IgD-negative memory B cell (primary cell): Measurements from ENCODE around the gene ETFB. TPM values are rescaled to one million over a fixed set of nuclear protein-coding genes. Genes with fewer than 3 reads are reported as not detected.

Source experiments
- H3K27ac Mint-ChIP-seq, 3 donors: one replicate each; pipeline ENCODE4 v1.8.0; 2020 to 2022; ENCODE audit warnings: mild to moderate bottlenecking in 3 of 3, mixed read lengths in 3 of 3, moderate library complexity in 1 of 3
- H3K27me3 Mint-ChIP-seq: one replicate; pipeline ENCODE4 v1.8.0; 2021; ENCODE audit warnings: mixed read lengths
- H3K36me3 Mint-ChIP-seq: one replicate; pipeline ENCODE4 v1.8.0; 2020; ENCODE audit warnings: mild to moderate bottlenecking, mixed read lengths
- H3K4me1 Mint-ChIP-seq, 3 donors: one replicate each; pipeline ENCODE4 v1.8.0; 2020 to 2022; ENCODE audit warnings: mixed read lengths in 3 of 3, mild to moderate bottlenecking in 1 of 3
- H3K4me3 Mint-ChIP-seq, 4 donors: one replicate each; pipeline ENCODE4 v1.8.0; 2020 to 2022; ENCODE audit warnings: mild to moderate bottlenecking in 4 of 4, mixed read lengths in 4 of 4, moderate library complexity in 3 of 4
- H3K9me3 Mint-ChIP-seq, 3 donors: one replicate each; pipeline ENCODE4 v1.8.0; 2020 to 2021; ENCODE audit warnings: mixed read lengths in 3 of 3, mild to moderate bottlenecking in 1 of 3
- polyA plus RNA-seq: library from polyadenylated mRNA; unstranded; fragments of 300-500 nt; fragmentation: Illumina TruSeq; gene quantifications from one replicate; pipeline ENCODE4 v1.2.3, GENCODE V29; 2021

ETFB gene
- polyA plus RNA-seq, 1 donor from 2014 or later: 91.4 TPM

DNA sequence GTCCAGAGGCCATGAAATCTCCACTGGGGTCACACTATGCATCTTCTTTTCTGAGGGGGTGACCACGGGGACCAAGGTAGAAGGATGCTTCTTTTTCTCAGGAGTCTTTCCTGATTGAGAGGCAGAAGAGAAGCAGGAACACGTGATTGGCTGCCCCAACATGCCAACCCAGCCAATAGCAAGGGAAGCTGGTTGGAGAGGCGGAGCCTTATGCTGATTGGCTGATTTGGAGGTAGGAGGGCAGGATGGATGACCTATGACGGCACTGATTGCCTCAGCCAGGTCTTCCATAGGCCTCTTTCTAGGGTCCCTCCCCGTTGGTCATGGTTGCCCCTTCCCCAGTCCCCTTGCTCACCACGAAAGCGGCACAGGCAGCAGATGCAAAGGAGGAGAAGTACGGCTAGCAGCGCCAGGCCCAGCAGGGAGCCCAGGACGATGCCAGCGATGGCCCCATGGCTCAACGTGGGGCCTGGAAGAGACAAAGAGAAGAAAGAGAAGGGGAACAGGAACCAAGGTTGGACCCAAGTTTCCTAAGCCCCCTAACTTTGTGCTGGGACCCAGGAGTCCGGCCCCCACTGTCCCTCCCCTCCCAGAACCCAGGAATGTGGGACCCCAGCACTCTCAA is 32.2 kb downstream of the ETFB start:
- peak overlapping the region in 1 of 4 donors; percentile 57 for H3K4me3 Mint-ChIP-seq
- H3K27me3 Mint-ChIP-seq: peaks cover 9% of the 10 kb centered on the region
- peaks cover under 1 to 8% (median 4%) of the 10 kb centered on the region in 3 donors for H3K4me1 Mint-ChIP-seq
- no peak overlapping the region for H3K27ac Mint-ChIP-seq
- H3K36me3 Mint-ChIP-seq: peaks cover 5% of the 10 kb centered on the region
- H3K9me3 Mint-ChIP-seq: peaks cover 0 to 2% (median 2%) of the 10 kb centered on the region in 3 donors

DNA sequence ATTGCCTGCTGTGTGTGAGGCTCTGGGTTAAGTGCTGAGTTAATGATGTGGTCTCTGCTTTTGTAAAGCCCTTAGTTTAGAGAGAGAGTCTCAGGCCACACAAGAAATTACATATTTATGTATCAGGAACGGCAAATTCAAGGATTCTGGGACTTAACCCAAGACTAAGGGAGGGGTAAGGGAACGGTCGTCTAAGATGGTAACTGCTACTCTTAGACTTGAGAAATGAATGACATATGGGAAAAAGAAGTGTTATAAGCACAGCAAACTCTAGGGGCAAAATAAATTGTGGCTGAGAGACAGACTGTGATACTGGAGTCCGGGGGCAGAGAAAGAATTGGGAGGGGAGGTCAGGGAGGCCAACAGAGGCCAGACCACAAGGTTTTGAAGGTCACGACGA is 34.5 kb downstream of the ETFB start:
- H3K4me3 Mint-ChIP-seq: peak overlapping the region in 2 of 4 donors; percentile 8 to 37
- H3K9me3 Mint-ChIP-seq: peaks cover 0 to 2% (median 2%) of the 10 kb centered on the region in 3 donors
- H3K36me3 Mint-ChIP-seq: peaks cover 5% of the 10 kb centered on the region
- peaks cover 22% of the 10 kb centered on the region for H3K27me3 Mint-ChIP-seq
- peaks cover 1 to 8% (median 5%) of the 10 kb centered on the region in 3 donors for H3K4me1 Mint-ChIP-seq
- no peak overlapping the region for H3K27ac Mint-ChIP-seq

DNA sequence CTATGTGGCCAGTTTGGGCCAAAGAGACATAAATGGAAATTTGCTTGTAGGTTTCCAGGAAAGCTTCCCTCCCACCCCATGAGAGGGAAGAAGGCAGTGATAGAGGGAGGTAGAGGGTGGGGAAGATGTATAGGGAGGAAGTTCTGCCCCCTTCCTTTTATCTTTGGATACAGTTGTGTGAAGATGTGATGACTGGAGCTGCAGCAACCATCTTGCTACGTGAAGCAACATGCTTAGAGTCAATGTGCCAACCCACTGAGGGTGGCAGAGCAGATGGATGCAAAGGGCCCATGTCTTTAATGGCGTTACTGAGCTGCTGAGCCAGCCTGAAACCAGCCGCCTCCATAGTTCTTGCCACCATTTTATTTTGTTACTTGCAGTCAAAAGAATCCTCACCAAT is 35.0 kb downstream of the ETFB start:
- Mint-ChIP-seq H3K27ac (peak overlapping the region in 1 of 3 donors; percentile 43), H3K4me1 (peaks cover 1 to 7% (median 5%) of the 10 kb centered on the region in 3 donors), H3K9me3 (peaks cover 0 to 2% (median 2%) of the 10 kb centered on the region in 3 donors), H3K4me3 (peak overlapping the region in 1 of 4 donors; percentile 8), H3K36me3 (peaks cover 5% of the 10 kb centered on the region), H3K27me3 (peaks cover 25% of the 10 kb centered on the region)

- H3K4me1 Mint-ChIP-seq: peaks cover 1 to 7% (median 5%) of the 10 kb centered on the region in 3 donors
- H3K36me3 Mint-ChIP-seq: peaks cover 5% of the 10 kb centered on the region
- H3K27me3 Mint-ChIP-seq: peaks cover 33% of the 10 kb centered on the region
- H3K9me3 Mint-ChIP-seq: peaks cover 0 to 2% (median 2%) of the 10 kb centered on the region in 3 donors
- H3K27ac Mint-ChIP-seq: peak overlapping the region in 1 of 3 donors; percentile 7
- H3K4me3 Mint-ChIP-seq: no peak overlapping the region
Measured at GRCh38 chr19:51330366-51330765, 35.8 kb downstream of the ETFB start.

DNA sequence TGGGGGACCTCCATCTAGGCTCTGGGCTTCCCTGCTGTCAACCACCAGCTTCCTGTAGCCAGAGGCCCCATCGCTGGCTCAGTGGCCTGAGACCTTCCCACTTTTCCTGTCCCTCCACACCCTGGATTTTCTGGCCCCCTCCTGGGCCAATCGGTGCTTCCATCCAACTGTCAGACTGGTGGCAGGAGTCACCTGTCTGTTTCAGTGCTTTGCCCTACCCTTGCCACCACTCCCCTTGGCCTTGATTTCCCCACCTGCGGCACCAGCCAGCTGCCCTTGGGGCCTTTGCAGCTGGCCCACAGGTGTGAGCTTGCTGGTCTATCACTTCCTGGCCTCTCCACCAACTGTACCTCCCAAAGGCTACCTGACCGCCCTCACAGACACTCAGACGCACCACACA is 36.8 kb downstream of the ETFB start:
- Mint-ChIP-seq H3K4me1 (peaks cover 1 to 6% (median 5%) of the 10 kb centered on the region in 3 donors), H3K27ac (no peak overlapping the region), H3K4me3 (no peak overlapping the region), H3K27me3 (peaks cover 35% of the 10 kb centered on the region), H3K9me3 (peaks cover 0 to 2% (median 2%) of the 10 kb centered on the region in 3 donors), H3K36me3 (peaks cover 5% of the 10 kb centered on the region)

- H3K36me3 Mint-ChIP-seq: peaks cover 5% of the 10 kb centered on the region
- H3K4me1 Mint-ChIP-seq: peaks cover 1 to 5% (median 5%) of the 10 kb centered on the region in 3 donors
- H3K4me3 Mint-ChIP-seq: peak overlapping the region in 3 of 4 donors; percentile 52 to 86 (median 79)
- H3K27ac Mint-ChIP-seq: no peak overlapping the region
- H3K27me3 Mint-ChIP-seq: peaks cover 41% of the 10 kb centered on the region
- peaks cover 0 to 2% (median 2%) of the 10 kb centered on the region in 3 donors for H3K9me3 Mint-ChIP-seq
Measured at GRCh38 chr19:51327066-51328001, 38.9 kb downstream of the ETFB start.

DNA sequence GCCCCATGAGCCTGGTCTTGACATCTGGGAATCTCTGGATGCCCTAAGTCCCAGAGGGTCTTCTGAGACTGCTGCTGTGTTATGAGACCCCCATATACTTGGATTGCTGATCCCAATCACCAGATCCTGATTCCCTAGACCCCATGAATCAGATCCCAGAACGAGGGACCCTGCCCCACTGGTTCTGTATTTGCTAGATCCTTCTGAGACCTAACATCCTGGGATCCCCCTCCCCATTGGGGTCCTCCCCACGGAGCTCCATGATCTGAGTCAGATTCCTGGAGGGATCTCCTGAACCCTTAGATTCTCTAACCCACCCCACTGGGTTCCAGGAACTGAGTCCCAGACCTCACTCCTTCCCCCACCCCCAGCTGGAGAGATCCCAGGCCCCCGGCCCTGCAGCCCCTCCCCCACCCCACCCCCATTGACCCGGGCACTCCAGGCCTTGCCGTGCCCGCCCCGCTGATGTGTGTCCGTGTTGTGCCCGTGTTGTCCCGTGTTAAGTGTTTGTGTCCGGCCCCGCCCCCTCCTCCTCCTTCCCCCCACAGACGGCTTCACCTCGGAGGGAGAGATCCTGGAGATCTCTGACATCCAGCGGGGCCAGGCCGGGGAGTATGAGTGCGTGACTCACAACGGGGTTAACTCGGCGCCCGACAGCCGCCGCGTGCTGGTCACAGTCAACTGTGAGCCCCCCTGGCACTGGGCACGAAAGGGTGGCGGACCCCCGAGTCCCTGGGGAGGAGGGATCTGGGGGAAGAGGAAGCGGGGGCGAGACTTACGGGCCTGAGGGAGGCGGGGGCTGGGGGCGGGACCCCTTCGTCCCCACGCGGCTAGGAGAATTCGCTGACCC is 39.7 kb downstream of the ETFB start:
- no peak overlapping the region for H3K4me3 Mint-ChIP-seq
- peaks cover 41% of the 10 kb centered on the region for H3K27me3 Mint-ChIP-seq
- peaks cover 0 to 2% (median 2%) of the 10 kb centered on the region in 3 donors for H3K9me3 Mint-ChIP-seq
- peaks cover 1 to 5% (median 5%) of the 10 kb centered on the region in 3 donors for H3K4me1 Mint-ChIP-seq
- no peak overlapping the region for H3K27ac Mint-ChIP-seq
- H3K36me3 Mint-ChIP-seq: peaks cover 3% of the 10 kb centered on the region

- H3K27me3 Mint-ChIP-seq: peaks cover 38% of the 10 kb centered on the region
- H3K36me3 Mint-ChIP-seq: peaks cover under 1% of the 10 kb centered on the region
- peak overlapping the region in 1 of 4 donors; percentile 85 for H3K4me3 Mint-ChIP-seq
- H3K9me3 Mint-ChIP-seq: peaks cover 0 to 1% (median 0%) of the 10 kb centered on the region in 3 donors
- peaks cover 1 to 5% (median 5%) of the 10 kb centered on the region in 3 donors for H3K4me1 Mint-ChIP-seq
- peak overlapping the region in 1 of 3 donors; percentile 33 for H3K27ac Mint-ChIP-seq
Measured at GRCh38 chr19:51325161-51325976, 40.8 kb downstream of the ETFB start.

- Mint-ChIP-seq H3K4me1 (peaks cover 1 to 5% (median 5%) of the 10 kb centered on the region in 3 donors), H3K9me3 (peaks cover 0 to 4% (median 0%) of the 10 kb centered on the region in 3 donors), H3K27ac (no peak overlapping the region), H3K4me3 (peak overlapping the region in 2 of 4 donors; percentile 21 to 30), H3K27me3 (peaks cover 32% of the 10 kb centered on the region), H3K36me3 (no peaks in the 10 kb centered on the region)
Measured at GRCh38 chr19:51324167-51324481, 42.1 kb downstream of the ETFB start.

- peaks cover 31% of the 10 kb centered on the region for H3K27me3 Mint-ChIP-seq
- H3K36me3 Mint-ChIP-seq: no peaks in the 10 kb centered on the region
- H3K9me3 Mint-ChIP-seq: peaks cover 0 to 4% (median 0%) of the 10 kb centered on the region in 3 donors
- H3K4me3 Mint-ChIP-seq: no peak overlapping the region
- peaks cover 1 to 5% (median 5%) of the 10 kb centered on the region in 3 donors for H3K4me1 Mint-ChIP-seq
- no peak overlapping the region for H3K27ac Mint-ChIP-seq
Measured at GRCh38 chr19:51323481-51324166, 42.6 kb downstream of the ETFB start.

DNA sequence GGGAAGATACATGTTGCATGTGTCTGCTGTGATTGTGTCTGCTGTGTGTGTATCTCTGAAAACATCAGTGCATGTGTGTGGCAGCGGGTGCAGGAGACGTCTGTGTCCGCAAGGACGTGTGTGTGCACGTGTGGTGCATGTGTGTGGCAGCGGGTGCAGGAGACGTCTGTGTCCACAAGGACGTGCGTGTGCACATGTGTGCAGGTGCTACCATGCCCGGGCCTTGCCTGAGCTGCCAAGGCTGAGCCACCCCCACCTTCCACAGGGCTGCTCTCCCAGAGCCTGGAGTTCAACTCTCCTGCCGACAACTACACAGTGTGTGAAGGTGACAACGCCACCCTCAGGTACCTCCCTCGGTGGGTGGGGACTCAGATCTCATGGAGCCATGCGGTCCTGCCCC is 44.4 kb downstream of the ETFB start:
- H3K27me3 Mint-ChIP-seq: peaks cover 21% of the 10 kb centered on the region

DNA sequence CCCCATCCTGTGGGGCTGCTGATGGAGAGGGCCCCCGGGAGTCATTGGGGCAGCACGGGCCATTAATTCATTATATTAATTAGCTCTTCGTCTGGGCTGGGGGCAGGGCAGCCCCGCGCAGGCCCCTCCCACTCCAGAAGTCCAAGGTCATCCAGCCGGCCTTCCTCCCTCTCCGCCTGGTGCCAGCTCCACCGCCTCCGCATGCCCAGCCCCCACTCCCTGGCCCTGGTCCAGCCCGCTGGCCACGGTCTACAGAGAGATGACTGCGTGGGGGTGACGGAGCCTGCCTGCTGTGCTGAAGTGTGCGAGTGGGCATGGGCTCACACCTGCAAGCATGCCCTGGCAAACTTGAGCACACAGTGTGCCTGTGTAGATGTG is 45.9 kb downstream of the ETFB start:
- Mint-ChIP-seq H3K9me3 (peaks cover 0 to 4% (median 2%) of the 10 kb centered on the region in 3 donors), H3K27me3 (peaks cover 11% of the 10 kb centered on the region), H3K4me1 (peaks cover 0 to 2% (median 0%) of the 10 kb centered on the region in 3 donors), H3K27ac (no peak overlapping the region), H3K36me3 (peaks cover 1% of the 10 kb centered on the region), H3K4me3 (no peak overlapping the region)

More for the DNA sequence above, 44.4 kb downstream of the ETFB start:
- no peak overlapping the region for H3K27ac Mint-ChIP-seq
- no peaks in the 10 kb centered on the region for H3K36me3 Mint-ChIP-seq
- H3K4me1 Mint-ChIP-seq: no peaks in the 10 kb centered on the region
- H3K4me3 Mint-ChIP-seq: no peak overlapping the region
- H3K9me3 Mint-ChIP-seq: peaks cover 0 to 4% (median 0%) of the 10 kb centered on the region in 3 donors

- Mint-ChIP-seq H3K27ac (no peak overlapping the region), H3K4me1 (peaks cover 0 to 2% (median 0%) of the 10 kb centered on the region in 3 donors), H3K4me3 (peak overlapping the region in 1 of 4 donors; percentile 25), H3K9me3 (peaks cover 3 to 5% (median 3%) of the 10 kb centered on the region in 3 donors), H3K36me3 (peaks cover 3% of the 10 kb centered on the region), H3K27me3 (peaks cover 13% of the 10 kb centered on the region)
Measured at GRCh38 chr19:51319649-51320279, 46.4 kb downstream of the ETFB start.
